HFFc6 (cell line): Measurements from ENCODE around the gene DYSF. TPM values are rescaled to one million over a fixed set of nuclear protein-coding genes. Genes with fewer than 3 reads are reported as not detected.

ENCODE experiments used
- DNase-seq: peaks from one replicate; pipeline ENCODE4 v3.0.0-alpha.2; 2018
- H3K27ac Mint-ChIP-seq: 2 replicates; pipeline ENCODE4 v1.8.0; 2020; ENCODE audit warnings: mild to moderate bottlenecking, mixed read lengths
- H3K27me3 Mint-ChIP-seq: 2 replicates; pipeline ENCODE4 v1.8.0; 2021; ENCODE audit warnings: mild to moderate bottlenecking, moderate library complexity, mixed read lengths; ENCODE audit not compliant: insufficient read depth
- H3K36me3 Mint-ChIP-seq: 2 replicates; pipeline ENCODE4 v1.8.0; 2021; ENCODE audit warnings: low read depth, mixed read lengths
- H3K4me1 Mint-ChIP-seq: 2 replicates; pipeline ENCODE4 v1.8.0; 2020; ENCODE audit warnings: low read depth, mixed read lengths
- H3K4me3 Mint-ChIP-seq: 2 replicates; pipeline ENCODE4 v1.8.0; 2020; ENCODE audit warnings: mild to moderate bottlenecking, moderate library complexity, mixed read lengths
- H3K9me3 Mint-ChIP-seq: 2 replicates; pipeline ENCODE4 v1.8.0; 2020; ENCODE audit warnings: mild to moderate bottlenecking, mixed read lengths
- CTCF ChIP-seq: fragments of 200-600 bp; sonication (generic); IDR thresholded peaks from 2 replicates; pipeline ENCODE4 v1.5.0; 2021; ENCODE audit warnings: antibody characterized with exemption, mild to moderate bottlenecking
- total RNA-seq, 6 experiments: library from RNA; stranded (reverse); fragmentation: NEBNext Ultra II Directional; extraction: Animal tissue kit (Norgen Biotek cat#: 25700); gene quantifications; 2 replicates in 1 of 6; 3 replicates in 5 of 6; pipeline ENCODE4 v1.2.3, GENCODE V29; 2021

Gene DYSF
- total RNA-seq, 6 experiments from 2014 or later = 0.07 to 0.57 (median 0.32) TPM

- peaks cover 9% of the 10 kb centered on the region for H3K36me3 Mint-ChIP-seq
- H3K27ac Mint-ChIP-seq = no peak overlapping the region
- no peak for DNase-seq
- no peak for TF ChIP-seq CTCF
- H3K27me3 Mint-ChIP-seq = no peaks in the 10 kb centered on the region
- H3K4me3 Mint-ChIP-seq = no peak overlapping the region
- H3K9me3 Mint-ChIP-seq = no peaks in the 10 kb centered on the region
- peaks cover 19% of the 10 kb centered on the region for H3K4me1 Mint-ChIP-seq
These were observed 34.2 kb upstream of the DYSF start for GRCh38 chr2:71419145-71419544.

GRCh38 chr2:71419976-71420375 is 33.4 kb upstream of the DYSF start:
- Mint-ChIP-seq H3K4me3 (no peak overlapping the region), H3K9me3 (no peaks in the 10 kb centered on the region), H3K27me3 (no peaks in the 10 kb centered on the region), H3K27ac (no peak overlapping the region), H3K36me3 (peaks cover 16% of the 10 kb centered on the region), H3K4me1 (peaks cover 19% of the 10 kb centered on the region)
- no peak for TF ChIP-seq CTCF
- DNase-seq = no peak

GRCh38 chr2:71422786-71423185 is 30.6 kb upstream of the DYSF start:
- TF ChIP-seq CTCF = no peak
- Mint-ChIP-seq H3K4me1 (peaks cover 19% of the 10 kb centered on the region), H3K27me3 (no peaks in the 10 kb centered on the region), H3K4me3 (no peak overlapping the region), H3K9me3 (no peaks in the 10 kb centered on the region), H3K36me3 (peaks cover 30% of the 10 kb centered on the region), H3K27ac (peak overlapping the region; percentile 11; the same call in 1 of the 2 replicates)
- no peak for DNase-seq

- Mint-ChIP-seq H3K9me3 (no peaks in the 10 kb centered on the region), H3K4me3 (no peak overlapping the region), H3K27me3 (no peaks in the 10 kb centered on the region), H3K4me1 (peaks cover 19% of the 10 kb centered on the region), H3K27ac (no peak overlapping the region), H3K36me3 (peaks cover 35% of the 10 kb centered on the region)
- no peak for DNase-seq
- no peak for TF ChIP-seq CTCF
These were observed 29.4 kb upstream of the DYSF start for GRCh38 chr2:71423817-71424420.

- DNase-seq = no peak
- Mint-ChIP-seq H3K4me1 (peaks cover 8% of the 10 kb centered on the region; the same call in 1 of the 2 replicates), H3K27me3 (no peaks in the 10 kb centered on the region), H3K36me3 (peaks cover 35% of the 10 kb centered on the region), H3K9me3 (no peaks in the 10 kb centered on the region), H3K27ac (no peak overlapping the region), H3K4me3 (no peak overlapping the region)
- no peak for TF ChIP-seq CTCF
These were observed 26.6 kb upstream of the DYSF start for GRCh38 chr2:71426721-71427120.
